ENCODE measurements around the gene RBM45.

The RBM45 gene

GRCh38 chr2:178112202-178113152, at the start of gene RBM45:
Gene RBM45, plus strand, starts transcription at chr2:178112437. Its CDS starts 110 bp downstream, at chr2:178112547.
- Histone ChIP-seq H3K4me3 (ENCODE audit: low read length) (peak within 1 kb of the TSS; percentile 99), H3K9me3 (ENCODE audit: control insufficient read depth, insufficient read depth, low read length) (no peaks in the 10 kb centered on the region), H3K9me2 (replicated peaks; ENCODE audit: control insufficient read depth, low read length) (no peaks in the 10 kb centered on the region), H3K36me3 (ENCODE audit: control insufficient read depth, low read length) (peaks cover 12% of the 10 kb centered on the region), H3K27me3 (ENCODE audit: control insufficient read depth, low read length) (no peaks in the 10 kb centered on the region), H3F3A (ENCODE audit: control insufficient read depth, insufficient read depth) (no peaks in the 10 kb centered on the region), H3K79me2 (ENCODE audit: control insufficient read depth, low read length) (peaks cover 18% of the 10 kb centered on the region), H4K20me1 (ENCODE audit: control insufficient read depth, insufficient read depth, low read depth, low read length) (no peaks in the 10 kb centered on the region), H3K27ac (ENCODE audit: low read depth, low read length) (no peak within 1 kb of the TSS; the same call in 1 of the 2 replicates), H3K4me1 (ENCODE audit: control insufficient read depth, low read length) (peaks cover 12% of the 10 kb centered on the region), H3K4me2 (ENCODE audit: low read length) (peak within 1 kb of the TSS; percentile 89)
- TF ChIP-seq CTCF (IDR thresholded peaks at IDR 0.05; ENCODE audit: low read depth, low read length, poor library complexity, severe bottlenecking) (peak; percentile 91), EZH2phosphoT487 (IDR thresholded peaks at IDR 0.05; ENCODE audit: borderline replicate concordance, low read length) (no peak)

- H3K4me2 ChIP-seq (ENCODE audit: low read length): no peak overlapping the region
- H3K4me1 ChIP-seq (ENCODE audit: control insufficient read depth, low read length): no peaks in the 10 kb centered on the region
- H3F3A ChIP-seq (ENCODE audit: control insufficient read depth, insufficient read depth): no peaks in the 10 kb centered on the region
- no peaks in the 10 kb centered on the region for H4K20me1 ChIP-seq (ENCODE audit: control insufficient read depth, insufficient read depth, low read depth, low read length)
- no peaks in the 10 kb centered on the region for H3K79me2 ChIP-seq (ENCODE audit: control insufficient read depth, low read length)
- H3K27ac ChIP-seq (ENCODE audit: low read depth, low read length): no peak overlapping the region
- H3K4me3 ChIP-seq (ENCODE audit: low read length): no peak overlapping the region
- no peaks in the 10 kb centered on the region for H3K9me3 ChIP-seq (ENCODE audit: control insufficient read depth, insufficient read depth, low read length)
- TF ChIP-seq EZH2phosphoT487 (IDR thresholded peaks at IDR 0.05; ENCODE audit: borderline replicate concordance, low read length): no peak
- TF ChIP-seq CTCF (IDR thresholded peaks at IDR 0.05; ENCODE audit: low read depth, low read length, poor library complexity, severe bottlenecking): no peak
- H3K36me3 ChIP-seq (ENCODE audit: control insufficient read depth, low read length): no peaks in the 10 kb centered on the region
- peaks cover 3% of the 10 kb centered on the region for H3K27me3 ChIP-seq (ENCODE audit: control insufficient read depth, low read length)
- H3K9me2 ChIP-seq (replicated peaks; ENCODE audit: control insufficient read depth, low read length): no peaks in the 10 kb centered on the region
Measured at GRCh38 chr2:178066324-178066723, 45.9 kb upstream of the RBM45 start.

GRCh38 chr2:178066890-178067669, 45.2 kb upstream of the RBM45 start:
- Histone ChIP-seq H3K4me3 (ENCODE audit: low read length) (no peak overlapping the region), H3K79me2 (ENCODE audit: control insufficient read depth, low read length) (no peaks in the 10 kb centered on the region), H3K9me2 (replicated peaks; ENCODE audit: control insufficient read depth, low read length) (no peaks in the 10 kb centered on the region), H3K36me3 (ENCODE audit: control insufficient read depth, low read length) (no peaks in the 10 kb centered on the region), H3K4me1 (ENCODE audit: control insufficient read depth, low read length) (no peaks in the 10 kb centered on the region), H4K20me1 (ENCODE audit: control insufficient read depth, insufficient read depth, low read depth, low read length) (no peaks in the 10 kb centered on the region), H3F3A (ENCODE audit: control insufficient read depth, insufficient read depth) (no peaks in the 10 kb centered on the region), H3K9me3 (ENCODE audit: control insufficient read depth, insufficient read depth, low read length) (no peaks in the 10 kb centered on the region), H3K27ac (ENCODE audit: low read depth, low read length) (no peak overlapping the region), H3K4me2 (ENCODE audit: low read length) (no peak overlapping the region), H3K27me3 (ENCODE audit: control insufficient read depth, low read length) (peaks cover 3% of the 10 kb centered on the region)
- TF ChIP-seq CTCF (IDR thresholded peaks at IDR 0.05; ENCODE audit: low read depth, low read length, poor library complexity, severe bottlenecking) (no peak), EZH2phosphoT487 (IDR thresholded peaks at IDR 0.05; ENCODE audit: borderline replicate concordance, low read length) (no peak)

Data from DOHH2 (cell line).